GM23248 (cell line): ENCODE results near the gene UVRAG.

Experiments used
- EZH2 ChIP-seq: fragments of 200-600 bp; sonication (generic); IDR thresholded peaks from 2 replicates; pipeline ENCODE4 v1.6.1; 2018; ENCODE audit warnings: antibody characterized with exemption, mild to moderate bottlenecking; ENCODE audit not compliant: insufficient read depth, poor library complexity, severe bottlenecking
- EZH2phosphoT487 ChIP-seq: fragments of 200-600 bp; sonication (generic); IDR thresholded peaks from 2 replicates; pipeline ENCODE4 v1.6.1; 2018; ENCODE audit warnings: antibody characterized with exemption, moderate library complexity, mild to moderate bottlenecking, low read depth; ENCODE audit not compliant: insufficient read depth

- TF ChIP-seq EZH2 (no peak), EZH2phosphoT487 (no peak)
Observed at GRCh38 chr11:75858042-75858441, 43.0 kb downstream of the UVRAG start.
